HG02981 (cell line): Measurements from ENCODE around the gene SP110.
"Not testable (repeated sequence)": the region's sequence is repeated elsewhere in the genome, so short reads cannot be mapped to it uniquely, and the experiment has no call there.

Source experiments
- ATAC-seq: cut with Tn5 transposase; IDR thresholded peaks from one replicate; pipeline ENCODE4 v1.9.1; 2021; ENCODE audit warnings: mild to moderate bottlenecking, moderate library complexity; ENCODE audit not compliant: unreplicated experiment

SP110 gene

DNA sequence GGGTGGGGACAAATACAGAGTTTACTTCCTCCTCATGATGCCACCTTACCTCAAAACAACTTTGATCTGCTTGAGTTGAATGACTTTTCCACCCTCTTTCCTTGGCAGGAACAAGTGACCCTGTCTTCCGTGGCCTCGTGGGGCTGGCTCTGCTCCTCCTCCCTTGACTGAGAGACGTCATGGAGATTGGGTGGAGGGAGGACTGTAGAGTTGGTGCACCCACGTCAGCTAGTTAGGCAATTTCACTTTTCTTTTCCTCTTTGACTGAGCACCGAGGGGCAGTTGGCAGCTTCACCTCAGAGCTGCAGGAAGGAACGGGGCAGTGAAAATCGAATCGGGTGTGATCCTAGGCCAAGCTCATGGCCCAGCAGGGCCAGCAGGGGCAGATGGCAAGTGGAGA is 5.7 kb upstream of the SP110 start, which contains the start of gene SP140:
Gene SP140, plus strand, starts transcription at position 251 of the 400 bp plus-strand sequence. Its CDS starts 109 bp downstream, at position 360.
- ATAC-seq = peak; percentile 72

- no peak for ATAC-seq
Observed at GRCh38 chr2:230224458-230224857, 4.7 kb upstream of the SP110 start.

DNA sequence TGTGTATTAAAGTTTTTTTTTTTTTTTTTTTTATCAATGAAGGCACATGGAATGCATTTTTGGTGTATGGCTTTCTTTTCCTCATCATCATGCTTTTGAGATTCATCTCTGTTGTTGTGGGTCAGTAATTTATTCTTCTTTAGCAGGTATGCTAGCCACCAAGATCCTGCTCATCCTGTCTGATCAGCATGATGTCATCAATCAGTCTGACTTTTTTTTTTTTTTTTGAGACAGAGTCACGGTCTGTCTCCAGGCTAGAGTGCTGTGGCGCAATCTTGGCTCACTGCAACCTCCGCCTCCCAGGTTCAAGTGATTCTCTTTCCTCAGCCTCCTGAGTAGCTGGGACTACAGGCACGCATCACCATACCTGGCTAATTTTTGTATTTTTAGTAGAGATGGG is 3.0 kb upstream of the SP110 start:
- not testable (repeated sequence) for ATAC-seq

DNA sequence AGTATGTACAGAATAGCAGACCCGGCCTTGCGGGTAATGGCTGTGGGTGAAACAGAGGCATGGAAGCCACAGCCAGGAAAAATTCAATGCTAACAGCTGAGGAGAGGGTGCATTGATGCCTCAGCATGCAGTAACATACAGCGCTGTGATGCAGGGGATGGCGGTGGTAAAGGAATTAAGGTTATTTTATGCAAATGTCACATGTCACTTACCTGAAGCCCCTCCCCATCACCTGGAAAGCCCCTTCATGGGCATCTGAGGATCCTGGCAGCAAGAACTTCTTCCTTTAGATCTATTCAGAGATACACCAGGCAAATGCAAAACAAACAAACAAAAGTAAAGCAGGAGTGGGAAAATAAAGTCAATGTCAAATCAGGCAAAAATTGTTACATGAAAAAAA is 1.7 kb upstream of the SP110 start:
- no peak for ATAC-seq

DNA sequence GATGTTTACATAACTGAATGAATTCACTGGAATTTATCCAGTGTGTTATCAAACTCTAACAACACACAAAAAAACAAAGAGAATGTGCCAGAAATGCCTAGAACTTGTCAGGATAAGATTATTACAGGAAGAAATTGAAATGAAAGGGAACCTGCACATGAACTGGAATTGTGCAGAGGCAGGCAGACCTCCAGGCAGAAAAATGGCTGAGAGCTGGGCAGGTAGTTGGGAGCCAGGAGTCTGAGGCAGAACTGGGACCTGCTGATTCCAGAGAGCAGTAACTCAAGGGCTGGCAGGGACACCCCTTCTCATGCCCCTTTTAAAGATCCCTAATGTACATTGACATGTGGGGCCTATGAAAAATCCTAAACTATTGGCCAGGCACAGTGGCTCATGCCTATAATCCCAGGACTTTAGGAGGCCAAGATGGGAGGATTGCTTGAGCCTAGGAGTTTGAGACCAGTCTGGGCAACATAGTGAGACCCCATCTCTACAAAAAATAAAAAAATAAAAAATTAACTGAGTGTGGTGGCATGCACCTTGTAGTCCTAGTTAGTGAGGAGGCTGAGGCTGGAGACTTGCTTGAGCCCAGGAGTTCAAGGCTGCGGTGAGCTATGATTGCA is 674 bp upstream of the SP110 start:
- no peak for ATAC-seq

DNA sequence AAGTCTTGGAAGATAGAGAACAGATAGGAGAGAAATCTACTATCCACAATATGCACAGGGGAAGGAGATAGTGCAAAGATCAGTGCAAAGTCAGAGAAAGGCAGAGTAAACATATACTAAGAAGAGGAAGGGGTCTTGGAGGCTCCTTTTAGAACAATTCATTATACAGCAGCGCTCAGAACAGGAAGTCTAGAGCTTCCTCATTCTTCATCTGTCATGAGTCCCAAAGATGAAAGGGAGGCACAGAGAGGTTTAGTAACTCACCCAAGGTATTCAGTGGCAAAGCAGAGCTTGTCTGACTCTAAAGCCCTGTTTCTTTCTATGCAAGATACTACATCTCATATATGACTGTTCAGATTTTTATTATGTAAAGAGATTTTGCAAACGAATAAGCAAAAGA is 1.4 kb downstream of the SP110 start:
- no peak for ATAC-seq

GRCh38 chr2:230217424-230217823 is 2.4 kb downstream of the SP110 start:
- no peak for ATAC-seq

DNA sequence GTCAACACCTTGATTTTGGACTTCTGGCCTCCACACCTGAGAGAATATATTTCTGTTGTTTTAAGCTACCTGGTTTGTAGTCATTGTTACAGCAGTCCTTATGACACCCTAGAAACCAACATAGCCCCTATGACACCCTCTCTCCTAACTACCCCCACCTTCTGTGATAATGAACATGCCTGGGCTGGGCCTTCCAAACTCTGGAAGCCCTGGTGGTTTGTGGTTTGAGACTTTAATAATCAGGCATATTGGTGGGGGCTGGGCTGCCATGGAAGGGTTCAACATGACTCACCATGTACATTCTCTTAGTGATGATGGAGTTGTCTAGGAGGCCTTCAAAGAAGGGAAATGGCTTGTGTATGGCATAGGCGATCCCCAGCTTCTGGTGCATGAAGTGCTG is 3.3 kb downstream of the SP110 start:
- ATAC-seq = no peak

DNA sequence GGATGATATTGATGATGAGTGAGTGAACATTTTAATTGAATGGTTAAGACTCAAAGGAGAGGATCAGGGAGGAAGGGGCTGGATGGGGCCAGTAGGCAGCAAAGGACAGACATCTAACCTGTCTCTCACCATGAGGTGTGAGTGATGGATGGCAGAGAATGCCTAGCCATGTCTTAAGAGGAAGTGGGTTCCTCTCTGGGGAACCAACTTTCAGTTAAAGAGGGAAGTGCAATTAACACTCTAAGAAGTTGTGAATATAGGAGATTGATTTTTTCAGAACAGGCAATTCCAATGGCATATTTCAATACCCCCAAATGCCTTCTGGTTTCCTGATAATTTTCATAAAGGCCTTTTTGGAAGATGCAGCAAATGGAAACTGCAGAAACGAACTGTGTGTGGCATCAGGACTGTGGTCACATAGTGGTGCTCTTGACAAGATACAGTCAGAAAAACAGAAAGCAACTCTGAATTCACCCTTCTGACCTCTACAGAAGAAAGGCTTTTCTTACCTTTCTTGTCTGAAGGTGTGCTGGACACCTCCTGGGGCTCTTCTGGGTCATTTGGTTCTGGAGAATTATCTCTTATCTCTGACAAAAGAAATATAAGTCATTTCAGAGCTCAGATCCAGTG is 10.2 kb downstream of the SP110 start:
- ATAC-seq = peak; percentile 47

DNA sequence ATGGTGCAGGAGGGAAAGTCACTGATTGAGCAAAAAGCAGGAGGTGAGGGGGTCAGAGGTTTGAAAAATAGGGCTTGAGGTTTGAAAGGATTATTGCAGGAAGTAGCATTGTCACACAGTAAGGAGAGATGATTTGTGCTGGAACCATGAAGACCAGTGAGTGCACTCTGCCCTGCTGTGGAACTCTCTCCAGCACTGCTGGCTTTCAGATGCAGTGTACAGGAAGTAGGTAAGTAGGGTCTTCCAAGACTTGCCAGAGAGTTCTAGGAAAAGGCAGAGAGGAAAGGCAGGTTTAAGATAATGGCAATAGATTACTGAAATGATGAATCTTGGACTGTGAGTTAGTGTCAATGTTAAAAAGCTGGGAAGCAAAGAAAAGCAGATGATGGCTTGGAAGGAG is 11.2 kb downstream of the SP110 start:
- ATAC-seq = no peak

DNA sequence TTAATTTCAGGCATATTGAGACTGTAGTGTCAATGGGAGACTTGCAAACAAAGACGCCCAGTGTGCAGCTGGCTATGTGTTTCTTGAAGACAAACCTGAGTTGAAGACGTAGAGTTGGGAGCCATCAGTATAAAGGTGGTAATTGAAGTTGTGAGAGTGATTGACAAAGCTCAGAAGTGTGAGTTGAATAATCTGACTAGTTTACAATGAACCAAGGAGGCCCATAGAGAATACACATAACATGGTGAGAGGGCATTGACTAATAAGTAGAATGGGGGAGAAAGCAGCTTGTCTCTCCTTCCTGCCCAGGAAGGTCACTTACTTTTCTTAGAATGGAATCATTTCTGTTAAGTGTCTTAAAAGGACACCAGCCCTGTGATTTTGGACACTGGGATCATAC is 14.1 kb downstream of the SP110 start:
- ATAC-seq = peak; percentile 24

- peak; percentile 53 for ATAC-seq
Observed at GRCh38 chr2:230205034-230205433, 14.8 kb downstream of the SP110 start.

DNA sequence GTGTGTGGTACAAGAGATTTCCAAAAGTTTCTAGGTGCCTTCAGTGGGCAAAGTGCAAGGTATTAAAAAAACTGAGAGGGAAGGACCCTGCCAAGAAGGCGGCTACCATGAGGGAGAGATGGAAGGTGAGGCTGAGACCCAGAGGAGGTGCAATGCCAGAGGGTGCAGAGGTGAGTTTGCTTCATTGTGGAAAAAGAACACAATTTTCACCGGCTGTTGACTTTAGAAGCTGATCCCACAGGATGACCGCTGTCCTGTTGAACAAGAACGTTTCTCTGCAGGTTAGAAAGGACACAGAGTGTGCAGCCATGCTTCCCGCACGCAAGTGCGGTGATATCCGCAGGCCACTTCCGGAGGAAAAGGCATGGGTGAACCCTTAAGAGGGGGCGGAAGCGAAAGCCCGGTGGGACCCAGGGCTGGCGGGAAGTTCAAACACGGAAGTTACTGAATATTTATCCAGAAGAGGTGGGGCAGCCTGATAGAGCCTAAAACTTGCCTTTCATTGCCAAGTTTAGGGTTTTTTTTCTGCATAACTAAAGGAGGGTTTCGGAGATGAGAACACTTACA is 16.6 kb downstream of the SP110 start:
- peak; percentile 24 for ATAC-seq

- ATAC-seq = peak; percentile 42
Observed at GRCh38 chr2:230202430-230203109, 17.2 kb downstream of the SP110 start.

GRCh38 chr2:230184727-230185578 is 34.8 kb downstream of the SP110 start:
- no peak for ATAC-seq

- ATAC-seq = no peak
Observed at GRCh38 chr2:230181195-230181594, 38.6 kb downstream of the SP110 start.

- ATAC-seq = no peak
Observed at GRCh38 chr2:230179907-230180306, 39.9 kb downstream of the SP110 start.

- ATAC-seq = no peak
Observed at GRCh38 chr2:230178546-230179485, 41.0 kb downstream of the SP110 start.

GRCh38 chr2:230176996-230177395 is 42.8 kb downstream of the SP110 start:
- ATAC-seq = no peak

GRCh38 chr2:230174466-230174865 is 45.3 kb downstream of the SP110 start:
- ATAC-seq = no peak
